Ecto neural progenitor cell (in vitro differentiated cells): Measurements from ENCODE around the gene TUB.

ENCODE experiments used
- DNase-seq: peaks from one replicate; pipeline ENCODE4 v3.0.0-alpha.2; 2018; ENCODE audit warnings: low spot score

The TUB gene

GRCh38 chr11:8047382-8047781 is 33.6 kb upstream of the TUB start:
- DNase-seq, result no peak

DNA sequence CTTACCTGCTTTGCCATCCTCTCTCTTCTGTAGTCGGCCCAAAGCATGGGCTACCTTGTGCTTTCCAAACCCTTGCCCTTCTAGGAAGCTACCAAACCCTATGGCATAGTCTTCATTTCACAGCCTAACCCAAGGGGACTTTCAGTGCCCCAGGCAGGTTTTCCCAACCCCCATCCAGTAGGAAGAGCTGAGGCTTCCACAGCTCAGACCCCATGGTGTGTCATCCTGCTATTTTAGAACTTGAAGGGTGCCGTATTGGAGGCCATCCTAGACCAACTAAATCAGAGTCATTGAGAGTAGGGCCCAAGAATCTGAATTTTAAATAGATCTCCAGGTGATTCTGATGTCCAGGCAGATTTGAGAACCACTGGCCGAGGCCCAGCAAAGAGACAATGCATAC is 31.9 kb upstream of the TUB start:
- DNase-seq, result no peak

DNA sequence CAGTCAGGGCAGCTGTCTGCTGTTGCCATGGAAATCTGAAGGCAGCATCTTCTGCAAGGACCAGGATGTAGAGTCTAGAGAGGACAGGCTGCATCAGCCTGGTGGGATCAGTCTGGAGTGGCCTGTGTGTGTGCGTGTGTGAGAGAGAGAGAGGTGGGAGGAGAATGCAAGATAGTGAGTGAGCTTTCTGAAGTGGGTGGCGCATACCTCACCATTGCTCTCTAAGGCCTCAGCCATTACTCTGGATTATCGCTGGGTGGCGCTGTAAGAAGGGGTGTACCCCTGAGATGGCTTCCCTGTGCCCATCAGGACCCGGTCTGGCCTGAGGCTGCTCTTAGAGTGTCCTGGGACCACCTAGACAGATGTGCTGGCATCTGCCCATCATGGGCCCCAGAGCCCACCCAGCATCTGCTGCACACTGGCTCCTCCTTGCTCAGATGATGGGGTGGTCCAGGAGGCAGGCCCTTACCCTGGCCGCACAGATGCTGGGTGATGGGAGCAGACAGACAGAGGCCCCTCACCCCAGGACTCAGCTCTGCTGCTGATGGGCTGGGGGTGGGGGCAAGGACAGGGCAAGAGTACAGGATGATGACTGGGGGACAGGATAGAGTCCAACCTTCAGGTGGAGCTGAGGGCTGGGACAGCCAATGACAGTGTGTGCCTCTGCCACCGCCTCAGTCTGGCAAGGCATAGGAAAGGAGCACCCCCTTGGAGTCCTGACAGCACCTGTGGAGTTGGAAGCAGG is 25.7 kb upstream of the TUB start:
- peak; percentile 52 for DNase-seq

GRCh38 chr11:8055836-8056526 is 25.0 kb upstream of the TUB start:
- DNase-seq, result no peak

DNA sequence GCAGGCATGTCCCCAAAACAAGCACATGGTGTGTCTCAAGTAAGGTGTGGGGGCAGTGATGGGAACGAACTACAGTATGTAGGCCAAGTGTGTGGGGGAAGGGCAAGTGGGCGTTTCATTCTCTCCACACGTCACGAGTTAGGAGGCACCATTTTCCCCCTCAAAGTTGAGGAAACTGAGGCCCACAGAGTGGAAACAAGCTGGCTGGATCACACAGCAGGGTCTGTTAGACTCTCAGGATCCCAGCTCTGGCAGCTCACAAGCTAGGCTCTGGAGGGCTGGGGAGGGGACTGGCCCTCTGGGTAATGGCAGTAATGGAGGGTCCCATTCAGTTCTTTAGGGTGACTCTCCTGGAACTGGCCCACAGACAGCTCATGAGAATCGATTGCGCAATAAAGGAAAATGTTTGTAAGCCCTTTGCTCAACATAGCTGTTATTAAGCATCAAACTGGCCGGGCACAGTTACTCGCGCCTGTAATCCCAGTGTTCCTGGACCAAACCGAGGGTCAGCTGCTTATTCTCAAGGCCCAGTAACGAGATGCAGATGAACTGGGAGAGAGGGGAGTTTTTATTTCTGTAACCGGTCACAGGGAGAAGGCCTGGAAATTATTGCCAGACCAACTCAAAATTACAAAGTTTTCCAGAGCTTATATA is 24.1 kb upstream of the TUB start:
- DNase-seq, result no peak

DNA sequence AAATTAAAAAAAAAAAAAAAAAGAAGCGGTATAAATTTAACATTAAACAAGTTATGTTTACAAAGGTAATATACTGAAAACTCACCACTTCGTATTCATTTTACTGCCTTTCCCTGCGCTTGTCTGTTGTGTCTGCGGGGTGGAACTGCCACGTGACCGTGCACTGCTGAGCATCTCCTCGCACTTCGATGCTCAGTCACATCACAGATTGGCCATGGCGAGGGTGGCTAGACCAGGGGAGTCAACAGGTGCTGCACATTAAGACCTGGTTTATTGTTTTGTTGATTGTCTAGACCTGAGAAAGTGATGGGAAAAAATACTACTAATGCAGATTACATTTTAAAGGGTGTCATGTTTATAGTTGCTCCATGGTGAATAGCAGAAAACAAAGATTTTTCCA is 22.8 kb upstream of the TUB start:
- no peak for DNase-seq

DNA sequence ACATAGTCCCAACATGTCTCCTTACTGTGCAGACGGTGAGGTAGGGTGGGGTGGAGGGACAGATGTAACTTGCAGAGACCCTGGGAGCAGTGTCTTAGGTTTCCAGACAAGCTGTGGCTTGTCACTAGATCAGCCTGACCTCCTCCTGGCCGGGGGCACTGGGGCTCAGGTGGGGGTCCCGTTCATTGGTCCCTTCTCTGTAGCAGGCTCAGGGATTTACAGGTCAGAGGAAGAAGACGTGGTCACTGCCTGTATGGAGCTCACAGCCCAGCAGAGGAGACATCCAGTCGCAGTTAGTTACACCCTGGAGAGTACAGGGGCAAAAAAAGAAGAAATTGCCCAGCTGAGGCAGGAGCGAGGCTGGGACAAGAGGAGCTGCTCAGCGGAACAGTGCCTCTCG is 22.0 kb upstream of the TUB start:
- DNase-seq, result no peak

GRCh38 chr11:8059571-8060011 is 21.4 kb upstream of the TUB start:
- DNase-seq, result no peak

DNA sequence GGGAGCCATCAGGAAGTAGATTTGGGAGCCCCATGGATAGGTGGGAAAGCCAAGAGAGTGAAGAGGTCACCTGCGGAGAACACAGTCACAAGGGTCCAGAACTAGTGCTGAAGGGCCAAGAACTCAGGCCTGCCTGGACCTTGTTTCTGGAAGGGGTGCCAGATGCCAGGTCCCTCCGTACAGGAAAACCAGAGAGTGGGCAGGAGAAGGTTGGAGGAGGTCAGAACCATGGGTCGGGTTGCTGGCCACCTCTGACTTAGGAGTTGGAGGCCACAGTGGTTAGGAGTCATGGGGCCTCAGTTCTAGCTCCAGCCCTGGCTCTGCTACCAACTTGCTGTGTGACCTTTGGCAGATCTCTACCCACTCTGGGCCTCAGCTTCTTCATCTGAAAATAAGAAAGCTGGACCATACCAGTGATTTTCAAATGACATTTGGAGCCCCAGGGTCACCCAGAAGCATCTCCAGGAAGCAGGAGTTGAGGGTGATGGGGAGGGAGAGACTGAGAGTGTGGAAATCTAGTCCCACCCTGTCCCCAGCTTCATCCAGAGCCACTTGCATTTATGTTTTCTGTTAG is 20.8 kb upstream of the TUB start:
- no peak for DNase-seq

DNA sequence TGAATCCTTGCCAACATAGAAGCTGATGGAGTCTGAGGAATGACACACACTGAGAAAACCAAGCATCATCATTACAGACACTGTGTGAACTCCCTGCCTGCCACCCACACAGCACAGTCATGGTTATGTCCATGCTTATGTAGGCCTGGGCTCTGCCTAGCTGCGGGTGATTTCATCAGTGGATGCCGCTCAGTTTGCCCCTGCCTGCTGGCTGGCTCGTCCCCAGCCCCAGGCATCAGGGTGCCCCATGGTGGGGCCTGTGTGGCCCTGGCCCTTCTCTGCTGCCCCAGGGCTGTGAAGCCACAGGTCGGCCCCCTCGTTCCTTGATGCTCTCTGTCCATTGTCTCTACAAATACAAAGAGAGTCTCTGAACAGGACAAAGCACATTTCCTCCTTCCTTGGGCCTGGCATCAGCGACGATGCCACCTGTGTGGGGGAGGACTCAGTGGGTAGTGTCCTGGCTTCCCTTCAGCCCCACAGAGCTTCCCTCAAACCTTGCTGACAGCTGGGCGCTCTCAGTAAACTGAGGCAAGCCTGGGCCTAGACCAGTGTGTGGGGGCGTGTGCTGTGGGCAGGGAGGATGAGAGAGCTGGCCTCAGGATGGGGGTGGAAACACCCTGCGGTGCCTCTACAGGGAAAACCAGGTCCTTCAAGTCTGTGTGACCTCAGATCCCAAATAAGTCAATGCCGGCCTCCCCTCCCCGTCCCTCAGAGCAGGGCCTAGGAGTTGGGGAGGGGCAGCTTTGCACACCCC is 20.0 kb upstream of the TUB start:
- no peak for DNase-seq

- DNase-seq, result no peak
Observed at GRCh38 chr11:8061555-8062428, 19.2 kb upstream of the TUB start.

GRCh38 chr11:8062781-8063257 is 18.2 kb upstream of the TUB start:
- no peak for DNase-seq

DNA sequence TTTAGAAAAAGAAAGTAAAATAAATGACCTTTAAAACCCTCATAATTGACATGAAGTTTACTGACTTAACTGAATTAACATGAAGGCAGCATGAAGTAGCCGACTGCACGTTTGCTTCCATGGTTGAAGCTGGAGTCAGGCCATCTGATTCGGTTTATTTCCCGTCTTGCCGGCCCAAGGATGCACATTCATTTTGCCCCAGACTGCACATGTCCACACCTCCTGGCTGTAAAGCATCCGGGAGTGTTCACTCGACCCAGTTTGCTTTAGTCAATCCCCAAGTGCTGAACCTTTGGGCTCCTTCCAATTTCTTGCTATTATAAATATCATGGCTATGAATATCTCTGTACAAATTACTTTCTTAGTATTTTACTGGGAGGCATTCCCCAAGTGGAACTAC is 17.7 kb upstream of the TUB start:
- DNase-seq, result no peak

DNA sequence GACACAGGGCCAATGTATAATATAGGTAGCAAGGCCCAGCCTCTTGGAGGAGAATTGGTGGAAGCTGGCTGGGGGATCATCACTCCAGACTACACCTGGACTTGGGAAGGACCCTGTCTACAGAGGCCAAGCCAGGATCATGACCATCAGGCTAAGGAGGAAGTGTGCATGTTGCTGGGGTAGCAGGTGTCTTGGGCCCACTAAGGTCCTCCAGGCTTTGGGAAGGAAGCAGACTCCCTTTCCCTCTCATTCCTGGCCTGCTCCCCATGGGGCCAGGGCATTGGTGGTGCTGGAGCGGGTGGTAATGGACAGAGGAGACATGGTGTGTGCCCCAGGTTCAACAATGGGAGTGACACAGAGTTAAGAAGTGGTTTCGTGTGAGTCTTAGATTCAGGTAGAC is 16.0 kb upstream of the TUB start:
- no peak for DNase-seq

- no peak for DNase-seq
Observed at GRCh38 chr11:8066036-8066910, 14.7 kb upstream of the TUB start.

GRCh38 chr11:8066911-8067455 is 14.0 kb upstream of the TUB start:
- no peak for DNase-seq

GRCh38 chr11:8067567-8067928 is 13.5 kb upstream of the TUB start:
- DNase-seq, result no peak

DNA sequence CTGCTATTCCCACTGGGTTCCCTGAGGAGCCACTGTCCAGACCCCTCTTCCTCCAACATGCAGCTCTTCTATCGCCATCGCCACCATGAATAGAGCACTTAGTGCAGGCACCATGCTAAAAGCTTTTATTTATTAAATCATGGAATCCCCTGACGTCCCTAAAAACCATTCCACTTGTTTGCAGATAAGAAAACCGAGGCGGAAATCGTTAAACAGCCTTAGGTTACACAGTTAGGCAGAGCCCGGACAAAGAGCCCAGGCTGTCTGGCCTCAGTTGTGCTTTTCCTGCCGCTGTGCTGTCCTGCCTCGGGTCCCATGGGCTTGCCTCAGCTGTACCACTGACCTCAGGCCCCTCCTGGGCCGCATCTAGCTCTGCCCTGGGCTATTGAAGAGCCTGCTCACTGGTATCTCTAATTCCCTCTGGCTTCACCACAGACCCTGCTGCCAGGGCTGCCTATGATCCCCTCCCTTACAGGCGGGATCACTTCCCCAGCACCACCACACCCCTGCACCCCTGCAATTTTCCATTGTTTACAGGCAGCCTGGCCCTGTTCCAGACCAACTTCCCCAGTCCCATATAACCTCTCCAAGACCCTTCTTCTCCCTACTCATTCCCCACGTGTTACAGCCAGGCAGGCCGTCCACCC is 13.0 kb upstream of the TUB start:
- no peak for DNase-seq

GRCh38 chr11:8068605-8069221 is 12.3 kb upstream of the TUB start:
- DNase-seq, result peak; percentile 42
